ENCODE data around the gene BEST2.

DNA sequence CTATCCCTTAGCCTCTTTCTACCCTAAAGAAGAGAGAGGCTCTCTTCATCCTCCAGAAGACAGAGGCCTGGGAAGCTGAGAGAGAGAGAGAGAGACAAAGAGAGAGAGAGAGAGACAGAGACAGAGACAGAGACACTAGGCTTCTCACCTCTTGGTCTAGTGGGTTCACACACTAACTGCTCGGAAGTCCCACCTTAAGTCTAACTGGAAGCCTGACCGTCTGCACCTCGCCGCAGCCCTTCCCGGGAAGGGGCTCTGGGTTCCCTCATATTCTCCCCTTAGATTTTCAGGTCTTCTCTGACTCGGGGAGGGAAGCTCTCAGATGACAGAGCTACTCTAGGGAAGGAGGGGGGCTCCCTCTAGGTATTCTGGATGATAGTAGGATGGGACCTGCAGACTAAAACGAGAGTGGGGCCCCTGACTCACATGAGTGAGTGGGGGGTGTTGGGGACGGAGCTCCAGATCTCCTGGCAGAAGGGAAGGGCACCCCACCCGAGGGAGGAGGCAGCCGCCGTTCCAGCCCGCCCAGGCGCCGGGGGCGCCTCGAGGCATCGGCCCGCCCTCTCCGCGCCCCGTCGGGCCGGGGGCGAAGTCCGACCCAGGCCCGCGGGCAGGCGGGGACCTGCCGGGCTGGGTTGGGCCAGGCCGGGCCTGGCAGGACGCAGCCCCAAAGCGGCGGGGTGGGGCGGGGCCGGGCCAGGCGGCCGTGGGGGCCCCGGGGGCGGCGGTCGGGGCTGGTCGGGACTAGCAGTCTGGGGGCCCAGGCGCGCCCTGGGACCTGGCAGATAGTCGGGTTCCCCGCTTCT, 37.7 kb downstream of the BEST2 start:
- TF ChIP-seq, protein P1, sequence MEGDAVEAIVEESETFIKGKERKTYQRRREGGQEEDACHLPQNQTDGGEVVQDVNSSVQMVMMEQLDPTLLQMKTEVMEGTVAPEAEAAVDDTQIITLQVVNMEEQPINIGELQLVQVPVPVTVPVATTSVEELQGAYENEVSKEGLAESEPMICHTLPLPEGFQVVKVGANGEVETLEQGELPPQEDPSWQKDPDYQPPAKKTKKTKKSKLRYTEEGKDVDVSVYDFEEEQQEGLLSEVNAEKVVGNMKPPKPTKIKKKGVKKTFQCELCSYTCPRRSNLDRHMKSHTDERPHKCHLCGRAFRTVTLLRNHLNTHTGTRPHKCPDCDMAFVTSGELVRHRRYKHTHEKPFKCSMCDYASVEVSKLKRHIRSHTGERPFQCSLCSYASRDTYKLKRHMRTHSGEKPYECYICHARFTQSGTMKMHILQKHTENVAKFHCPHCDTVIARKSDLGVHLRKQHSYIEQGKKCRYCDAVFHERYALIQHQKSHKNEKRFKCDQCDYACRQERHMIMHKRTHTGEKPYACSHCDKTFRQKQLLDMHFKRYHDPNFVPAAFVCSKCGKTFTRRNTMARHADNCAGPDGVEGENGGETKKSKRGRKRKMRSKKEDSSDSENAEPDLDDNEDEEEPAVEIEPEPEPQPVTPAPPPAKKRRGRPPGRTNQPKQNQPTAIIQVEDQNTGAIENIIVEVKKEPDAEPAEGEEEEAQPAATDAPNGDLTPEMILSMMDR (IDR thresholded peaks at IDR 0.05) = no peak
- TF ChIP-seq POLR2A (IDR thresholded peaks at IDR 0.05) = no peak
